Measurements from ENCODE around the gene DOCK11. TPM values are rescaled to one million over a fixed set of nuclear protein-coding genes. Genes with fewer than 3 reads are reported as not detected.
A peak's percentile ranks its signal among the peaks of the same experiment; 100 is the strongest.
"Not testable (repeated sequence)": the region's sequence is repeated elsewhere in the genome, so short reads cannot be mapped to it uniquely, and the experiment has no call there.

DOCK11 gene
- total and polyA plus RNA-seq, 11 donors = 1.8 to 26.3 (median 2.9) TPM

GRCh38 chrX:118727686-118728339, 232.2 kb downstream of the DOCK11 start:
- DNase-seq (peak; percentile 42 to 71 (median 58)), ATAC-seq (peak in 3 of 4 donors; percentile 44 to 58 (median 53))
- no peaks in the 10 kb centered on the region for H3K9me3 ChIP-seq
- TF ChIP-seq POLR2A (IDR thresholded peaks at IDR 0.05) (no peak), CTCF (IDR thresholded peaks at IDR 0.05) (no peak)
- peaks cover 0 to 26% (median 2%) of the 10 kb centered on the region in 12 donors for H3K4me1 ChIP-seq
- WGBS, 4 donors = 0 to 39% (median 20%) methylated on average over 47 to 73 of the region's 73 CpGs
- peak overlapping the region; percentile 84 to 96 (median 90) for H3K27ac ChIP-seq
- H3K4me3 ChIP-seq = peak overlapping the region; percentile 55 to 91 (median 66)
- H3K27me3 ChIP-seq = no peaks in the 10 kb centered on the region
- intact Hi-C loops (cut with DNase I) = loop anchor here in 1 of 10 donors (10.0 kb wide), 1 partner anchor 83 kb away; no protein-coding TSS in a partner anchor
- no peaks in the 10 kb centered on the region for H3K36me3 ChIP-seq

DNA sequence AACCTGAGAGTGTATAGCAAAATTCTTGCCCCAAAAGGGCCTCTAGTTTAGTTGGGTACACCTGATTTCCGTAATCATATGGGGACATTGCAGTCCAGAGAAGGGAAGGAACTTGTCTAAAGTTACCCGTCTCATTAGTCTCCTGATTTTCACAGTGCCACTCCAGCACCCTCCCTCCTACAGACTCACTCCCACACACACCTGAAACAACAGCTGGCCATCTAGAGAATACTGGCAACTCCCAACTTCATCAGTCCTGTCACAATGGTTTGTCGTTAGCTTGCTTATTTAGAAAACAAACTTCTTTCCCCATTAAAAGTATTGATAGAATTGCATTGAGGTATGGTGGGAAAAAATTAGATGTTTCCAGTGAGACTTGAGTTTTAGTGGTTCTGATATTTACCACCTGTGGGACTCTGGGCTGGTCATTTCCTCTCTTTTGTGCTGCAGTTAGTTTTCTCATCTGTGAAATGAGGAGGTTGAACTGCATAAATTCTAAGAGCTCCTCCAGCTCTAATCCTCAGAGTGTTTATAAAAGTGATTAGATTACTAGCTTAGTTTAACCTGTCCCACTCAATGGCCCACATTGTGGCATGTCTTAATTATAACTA, 233.5 kb downstream of the DOCK11 start:
- no peaks in the 10 kb centered on the region for H3K27me3 ChIP-seq

GRCh38 chrX:118730500-118731247, 235.1 kb downstream of the DOCK11 start:
- 58 to 80% (median 69%) methylated on average over 4 of the region's 4 CpGs for WGBS, 4 donors
- no peaks in the 10 kb centered on the region for H3K27me3 ChIP-seq
- H3K4me3 ChIP-seq = peak overlapping the region in 1 of 12 donors; percentile 2
- DNase-seq (no peak), ATAC-seq (no peak)
- TF ChIP-seq POLR2A (IDR thresholded peaks at IDR 0.05) (no peak), CTCF (IDR thresholded peaks at IDR 0.05) (no peak)
- H3K9me3 ChIP-seq = peaks cover 0 to 7% (median 0%) of the 10 kb centered on the region in 12 donors
- peak overlapping the region in 2 of 12 donors; percentile 22 to 96 for H3K27ac ChIP-seq
- H3K4me1 ChIP-seq = peaks cover 0 to 18% (median 2%) of the 10 kb centered on the region in 12 donors
- H3K36me3 ChIP-seq = no peaks in the 10 kb centered on the region
- intact Hi-C loops (cut with DNase I) = no loop called here

More for the DNA sequence above, 233.5 kb downstream of the DOCK11 start:
- intact Hi-C loops (cut with DNase I) = loop anchor here in 1 of 10 donors (10.0 kb wide), 1 partner anchor 84 kb away; no protein-coding TSS in a partner anchor
- TF ChIP-seq POLR2A (IDR thresholded peaks at IDR 0.05) (no peak), CTCF (IDR thresholded peaks at IDR 0.05) (no peak)
- Histone ChIP-seq H3K4me3 (peak overlapping the region in 8 of 12 donors; percentile 63 to 91 (median 72)), H3K27ac (peak overlapping the region in 5 of 12 donors; percentile 90 to 96 (median 91)), H3K4me1 (peaks cover 0 to 26% (median 2%) of the 10 kb centered on the region in 12 donors), H3K36me3 (no peaks in the 10 kb centered on the region), H3K9me3 (peaks cover 0 to 7% (median 0%) of the 10 kb centered on the region in 12 donors)
- 66 to 81% (median 75%) methylated on average over 3 of the region's 3 CpGs for WGBS, 4 donors
- DNase-seq (no peak), ATAC-seq (no peak)

DNA sequence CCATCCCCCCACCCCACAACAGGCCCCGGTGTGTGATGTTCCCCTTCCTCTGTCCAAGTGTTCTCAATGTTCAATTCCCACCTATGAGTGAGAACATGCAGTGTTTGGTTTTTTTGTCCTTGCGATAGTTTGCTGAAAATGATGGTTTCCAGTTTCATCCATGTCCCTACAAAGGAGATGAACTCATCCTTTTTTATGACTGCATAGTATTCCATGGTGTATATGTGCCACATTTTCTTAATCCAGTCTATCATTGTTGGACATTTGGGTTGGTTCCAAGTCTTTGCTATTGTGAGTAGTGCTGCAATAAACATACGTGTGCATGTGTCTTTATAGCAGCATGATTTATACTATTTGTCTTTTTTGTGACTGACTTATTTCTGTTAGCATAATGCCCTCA, 236.9 kb downstream of the DOCK11 start:
- H3K36me3 ChIP-seq; H3K4me3 ChIP-seq; H3K27ac ChIP-seq; ATAC-seq; DNase-seq; H3K27me3 ChIP-seq; H3K9me3 ChIP-seq; intact Hi-C loops (cut with DNase I): not testable (repeated sequence)
- H3K4me1 ChIP-seq = peaks cover 0 to 13% (median 0%) of the 10 kb centered on the region in 12 donors
- 80 to 99% (median 89%) methylated on average over 3 of the region's 3 CpGs for WGBS, 4 donors
